Glutamatergic neuron (in vitro differentiated cells): Measurements from ENCODE around the gene PFAS. TPM values are rescaled to one million over a fixed set of nuclear protein-coding genes. Genes with fewer than 3 reads are reported as not detected.
A peak's percentile ranks its signal among the peaks of the same experiment; 100 is the strongest.

Experiments
- DNase-seq: peaks from one replicate; pipeline ENCODE4 v3.0.0; 2022
- H3K27ac Mint-ChIP-seq: one replicate; pipeline ENCODE4 v1.8.0; 2020; ENCODE audit warnings: mild to moderate bottlenecking, mixed read lengths, inconsistent platforms; ENCODE audit not compliant: unreplicated experiment
- H3K27me3 Mint-ChIP-seq: one replicate; pipeline ENCODE4 v1.8.0; 2020; ENCODE audit warnings: mild to moderate bottlenecking, moderate library complexity, mixed read lengths, inconsistent platforms; ENCODE audit not compliant: unreplicated experiment
- H3K36me3 Mint-ChIP-seq: one replicate; pipeline ENCODE4 v1.8.0; 2020; ENCODE audit warnings: mild to moderate bottlenecking, mixed read lengths, inconsistent platforms; ENCODE audit not compliant: unreplicated experiment
- H3K4me1 Mint-ChIP-seq: one replicate; pipeline ENCODE4 v1.8.0; 2020; ENCODE audit warnings: mild to moderate bottlenecking, low read depth, mixed read lengths, inconsistent platforms; ENCODE audit not compliant: unreplicated experiment
- H3K4me3 Mint-ChIP-seq: one replicate; pipeline ENCODE4 v1.8.0; 2020; ENCODE audit warnings: mild to moderate bottlenecking, mixed read lengths, inconsistent platforms; ENCODE audit not compliant: unreplicated experiment
- H3K9me3 Mint-ChIP-seq: one replicate; pipeline ENCODE4 v1.8.0; 2020; ENCODE audit warnings: mild to moderate bottlenecking, moderate library complexity, mixed read lengths, inconsistent platforms; ENCODE audit not compliant: unreplicated experiment
- CTCF ChIP-seq: fragments of 200-600 bp; sonication (generic); IDR thresholded peaks from one replicate; pipeline ENCODE4 v1.5.0; 2021; ENCODE audit not compliant: partially characterized antibody, unreplicated experiment
- total RNA-seq: library from RNA; stranded (reverse); fragmentation: NEBNext Ultra II Directional; extraction: Animal tissue kit (Norgen Biotek cat#: 25700); gene quantifications from one replicate; pipeline ENCODE4 v1.2.1, GENCODE V29; 2021; ENCODE audit not compliant: unreplicated experiment

PFAS gene
- total RNA-seq, 1 donor from 2014 or later = 74.6 TPM

- no peak for TF ChIP-seq CTCF
- Mint-ChIP-seq H3K9me3 (peaks cover 2% of the 10 kb centered on the region), H3K4me1 (peaks cover 3% of the 10 kb centered on the region), H3K4me3 (no peak overlapping the region), H3K27ac (no peak overlapping the region), H3K36me3 (peaks cover 4% of the 10 kb centered on the region), H3K27me3 (peaks cover 2% of the 10 kb centered on the region)
- DNase-seq = no peak
These were observed 15.9 kb downstream of the PFAS start for GRCh38 chr17:8264836-8265542.

GRCh38 chr17:8266648-8267479, 17.8 kb downstream of the PFAS start:
- TF ChIP-seq CTCF = no peak
- H3K36me3 Mint-ChIP-seq = no peaks in the 10 kb centered on the region
- H3K4me1 Mint-ChIP-seq = peaks cover 17% of the 10 kb centered on the region
- no peak overlapping the region for H3K4me3 Mint-ChIP-seq
- H3K27me3 Mint-ChIP-seq = peaks cover 4% of the 10 kb centered on the region
- peak overlapping the region; percentile 38 for H3K27ac Mint-ChIP-seq
- peaks cover 2% of the 10 kb centered on the region for H3K9me3 Mint-ChIP-seq
- DNase-seq = no peak

- Mint-ChIP-seq H3K4me3 (no peak overlapping the region), H3K36me3 (no peaks in the 10 kb centered on the region), H3K27me3 (peaks cover 2% of the 10 kb centered on the region), H3K27ac (no peak overlapping the region), H3K4me1 (peaks cover 17% of the 10 kb centered on the region), H3K9me3 (peaks cover 2% of the 10 kb centered on the region)
- DNase-seq = no peak
- TF ChIP-seq CTCF = no peak
These were observed 18.5 kb downstream of the PFAS start for GRCh38 chr17:8267480-8268147.

- peaks cover under 1% of the 10 kb centered on the region for H3K9me3 Mint-ChIP-seq
- H3K27ac Mint-ChIP-seq = no peak overlapping the region
- DNase-seq = no peak
- H3K4me3 Mint-ChIP-seq = no peak overlapping the region
- no peak for TF ChIP-seq CTCF
- H3K4me1 Mint-ChIP-seq = peaks cover 17% of the 10 kb centered on the region
- H3K36me3 Mint-ChIP-seq = no peaks in the 10 kb centered on the region
- peaks cover 2% of the 10 kb centered on the region for H3K27me3 Mint-ChIP-seq
These were observed 19.6 kb downstream of the PFAS start for GRCh38 chr17:8268550-8269298.
